ENCODE measurements around the gene ESYT1. TPM values are rescaled to one million over a fixed set of nuclear protein-coding genes. Genes with fewer than 3 reads are reported as not detected.

ESYT1 gene
- total and polyA plus RNA-seq, 9 of the 15 experiments (the other 6 are each of a cell fraction or from before 2014, with no cell fraction given): 132 to 420 (median 164) TPM

GRCh38 chr12:56126732-56127239 lies 1.3 kb upstream of the ESYT1 start (continued):
- TF ChIP-seq HINFP (tag; conservative IDR thresholded peaks at IDR 0.05; ENCODE audit: low read depth) (no peak), EP400 (IDR thresholded peaks at IDR 0.05) (peak; percentile 73), THRAP3 (IDR thresholded peaks at IDR 0.05; ENCODE audit: borderline replicate concordance) (no peak), ZNF324 (CRISPR knock-in tag; IDR thresholded peaks at IDR 0.05) (no peak), SOX6 (IDR thresholded peaks at IDR 0.05) (peak; percentile 90), HCFC1 (IDR thresholded peaks at IDR 0.05; ENCODE audit: low read depth, low read length) (no peak), ARID1B (IDR thresholded peaks at IDR 0.05) (peak; percentile 98), GABPB1 (CRISPR knock-in tag; IDR thresholded peaks at IDR 0.05) (no peak), PTBP1 (IDR thresholded peaks at IDR 0.05; ENCODE audit: low read depth, low read length) (no peak), ELK3 (CRISPR knock-in tag; IDR thresholded peaks at IDR 0.05) (no peak), ZNF717 (CRISPR knock-in tag; IDR thresholded peaks at IDR 0.05) (no peak)
- TF ChIP-seq, protein P1, sequence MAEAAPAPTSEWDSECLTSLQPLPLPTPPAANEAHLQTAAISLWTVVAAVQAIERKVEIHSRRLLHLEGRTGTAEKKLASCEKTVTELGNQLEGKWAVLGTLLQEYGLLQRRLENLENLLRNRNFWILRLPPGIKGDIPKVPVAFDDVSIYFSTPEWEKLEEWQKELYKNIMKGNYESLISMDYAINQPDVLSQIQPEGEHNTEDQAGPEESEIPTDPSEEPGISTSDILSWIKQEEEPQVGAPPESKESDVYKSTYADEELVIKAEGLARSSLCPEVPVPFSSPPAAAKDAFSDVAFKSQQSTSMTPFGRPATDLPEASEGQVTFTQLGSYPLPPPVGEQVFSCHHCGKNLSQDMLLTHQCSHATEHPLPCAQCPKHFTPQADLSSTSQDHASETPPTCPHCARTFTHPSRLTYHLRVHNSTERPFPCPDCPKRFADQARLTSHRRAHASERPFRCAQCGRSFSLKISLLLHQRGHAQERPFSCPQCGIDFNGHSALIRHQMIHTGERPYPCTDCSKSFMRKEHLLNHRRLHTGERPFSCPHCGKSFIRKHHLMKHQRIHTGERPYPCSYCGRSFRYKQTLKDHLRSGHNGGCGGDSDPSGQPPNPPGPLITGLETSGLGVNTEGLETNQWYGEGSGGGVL (CRISPR knock-in tag; IDR thresholded peaks at IDR 0.05): no peak
- TF ChIP-seq, protein P2, sequence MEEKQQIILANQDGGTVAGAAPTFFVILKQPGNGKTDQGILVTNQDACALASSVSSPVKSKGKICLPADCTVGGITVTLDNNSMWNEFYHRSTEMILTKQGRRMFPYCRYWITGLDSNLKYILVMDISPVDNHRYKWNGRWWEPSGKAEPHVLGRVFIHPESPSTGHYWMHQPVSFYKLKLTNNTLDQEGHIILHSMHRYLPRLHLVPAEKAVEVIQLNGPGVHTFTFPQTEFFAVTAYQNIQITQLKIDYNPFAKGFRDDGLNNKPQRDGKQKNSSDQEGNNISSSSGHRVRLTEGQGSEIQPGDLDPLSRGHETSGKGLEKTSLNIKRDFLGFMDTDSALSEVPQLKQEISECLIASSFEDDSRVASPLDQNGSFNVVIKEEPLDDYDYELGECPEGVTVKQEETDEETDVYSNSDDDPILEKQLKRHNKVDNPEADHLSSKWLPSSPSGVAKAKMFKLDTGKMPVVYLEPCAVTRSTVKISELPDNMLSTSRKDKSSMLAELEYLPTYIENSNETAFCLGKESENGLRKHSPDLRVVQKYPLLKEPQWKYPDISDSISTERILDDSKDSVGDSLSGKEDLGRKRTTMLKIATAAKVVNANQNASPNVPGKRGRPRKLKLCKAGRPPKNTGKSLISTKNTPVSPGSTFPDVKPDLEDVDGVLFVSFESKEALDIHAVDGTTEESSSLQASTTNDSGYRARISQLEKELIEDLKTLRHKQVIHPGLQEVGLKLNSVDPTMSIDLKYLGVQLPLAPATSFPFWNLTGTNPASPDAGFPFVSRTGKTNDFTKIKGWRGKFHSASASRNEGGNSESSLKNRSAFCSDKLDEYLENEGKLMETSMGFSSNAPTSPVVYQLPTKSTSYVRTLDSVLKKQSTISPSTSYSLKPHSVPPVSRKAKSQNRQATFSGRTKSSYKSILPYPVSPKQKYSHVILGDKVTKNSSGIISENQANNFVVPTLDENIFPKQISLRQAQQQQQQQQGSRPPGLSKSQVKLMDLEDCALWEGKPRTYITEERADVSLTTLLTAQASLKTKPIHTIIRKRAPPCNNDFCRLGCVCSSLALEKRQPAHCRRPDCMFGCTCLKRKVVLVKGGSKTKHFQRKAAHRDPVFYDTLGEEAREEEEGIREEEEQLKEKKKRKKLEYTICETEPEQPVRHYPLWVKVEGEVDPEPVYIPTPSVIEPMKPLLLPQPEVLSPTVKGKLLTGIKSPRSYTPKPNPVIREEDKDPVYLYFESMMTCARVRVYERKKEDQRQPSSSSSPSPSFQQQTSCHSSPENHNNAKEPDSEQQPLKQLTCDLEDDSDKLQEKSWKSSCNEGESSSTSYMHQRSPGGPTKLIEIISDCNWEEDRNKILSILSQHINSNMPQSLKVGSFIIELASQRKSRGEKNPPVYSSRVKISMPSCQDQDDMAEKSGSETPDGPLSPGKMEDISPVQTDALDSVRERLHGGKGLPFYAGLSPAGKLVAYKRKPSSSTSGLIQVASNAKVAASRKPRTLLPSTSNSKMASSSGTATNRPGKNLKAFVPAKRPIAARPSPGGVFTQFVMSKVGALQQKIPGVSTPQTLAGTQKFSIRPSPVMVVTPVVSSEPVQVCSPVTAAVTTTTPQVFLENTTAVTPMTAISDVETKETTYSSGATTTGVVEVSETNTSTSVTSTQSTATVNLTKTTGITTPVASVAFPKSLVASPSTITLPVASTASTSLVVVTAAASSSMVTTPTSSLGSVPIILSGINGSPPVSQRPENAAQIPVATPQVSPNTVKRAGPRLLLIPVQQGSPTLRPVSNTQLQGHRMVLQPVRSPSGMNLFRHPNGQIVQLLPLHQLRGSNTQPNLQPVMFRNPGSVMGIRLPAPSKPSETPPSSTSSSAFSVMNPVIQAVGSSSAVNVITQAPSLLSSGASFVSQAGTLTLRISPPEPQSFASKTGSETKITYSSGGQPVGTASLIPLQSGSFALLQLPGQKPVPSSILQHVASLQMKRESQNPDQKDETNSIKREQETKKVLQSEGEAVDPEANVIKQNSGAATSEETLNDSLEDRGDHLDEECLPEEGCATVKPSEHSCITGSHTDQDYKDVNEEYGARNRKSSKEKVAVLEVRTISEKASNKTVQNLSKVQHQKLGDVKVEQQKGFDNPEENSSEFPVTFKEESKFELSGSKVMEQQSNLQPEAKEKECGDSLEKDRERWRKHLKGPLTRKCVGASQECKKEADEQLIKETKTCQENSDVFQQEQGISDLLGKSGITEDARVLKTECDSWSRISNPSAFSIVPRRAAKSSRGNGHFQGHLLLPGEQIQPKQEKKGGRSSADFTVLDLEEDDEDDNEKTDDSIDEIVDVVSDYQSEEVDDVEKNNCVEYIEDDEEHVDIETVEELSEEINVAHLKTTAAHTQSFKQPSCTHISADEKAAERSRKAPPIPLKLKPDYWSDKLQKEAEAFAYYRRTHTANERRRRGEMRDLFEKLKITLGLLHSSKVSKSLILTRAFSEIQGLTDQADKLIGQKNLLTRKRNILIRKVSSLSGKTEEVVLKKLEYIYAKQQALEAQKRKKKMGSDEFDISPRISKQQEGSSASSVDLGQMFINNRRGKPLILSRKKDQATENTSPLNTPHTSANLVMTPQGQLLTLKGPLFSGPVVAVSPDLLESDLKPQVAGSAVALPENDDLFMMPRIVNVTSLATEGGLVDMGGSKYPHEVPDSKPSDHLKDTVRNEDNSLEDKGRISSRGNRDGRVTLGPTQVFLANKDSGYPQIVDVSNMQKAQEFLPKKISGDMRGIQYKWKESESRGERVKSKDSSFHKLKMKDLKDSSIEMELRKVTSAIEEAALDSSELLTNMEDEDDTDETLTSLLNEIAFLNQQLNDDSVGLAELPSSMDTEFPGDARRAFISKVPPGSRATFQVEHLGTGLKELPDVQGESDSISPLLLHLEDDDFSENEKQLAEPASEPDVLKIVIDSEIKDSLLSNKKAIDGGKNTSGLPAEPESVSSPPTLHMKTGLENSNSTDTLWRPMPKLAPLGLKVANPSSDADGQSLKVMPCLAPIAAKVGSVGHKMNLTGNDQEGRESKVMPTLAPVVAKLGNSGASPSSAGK (IDR thresholded peaks at IDR 0.05): no peak

All from K562 (cell line).